ENCODE measurements around the gene ANKS3.

Gene ANKS3

DNA sequence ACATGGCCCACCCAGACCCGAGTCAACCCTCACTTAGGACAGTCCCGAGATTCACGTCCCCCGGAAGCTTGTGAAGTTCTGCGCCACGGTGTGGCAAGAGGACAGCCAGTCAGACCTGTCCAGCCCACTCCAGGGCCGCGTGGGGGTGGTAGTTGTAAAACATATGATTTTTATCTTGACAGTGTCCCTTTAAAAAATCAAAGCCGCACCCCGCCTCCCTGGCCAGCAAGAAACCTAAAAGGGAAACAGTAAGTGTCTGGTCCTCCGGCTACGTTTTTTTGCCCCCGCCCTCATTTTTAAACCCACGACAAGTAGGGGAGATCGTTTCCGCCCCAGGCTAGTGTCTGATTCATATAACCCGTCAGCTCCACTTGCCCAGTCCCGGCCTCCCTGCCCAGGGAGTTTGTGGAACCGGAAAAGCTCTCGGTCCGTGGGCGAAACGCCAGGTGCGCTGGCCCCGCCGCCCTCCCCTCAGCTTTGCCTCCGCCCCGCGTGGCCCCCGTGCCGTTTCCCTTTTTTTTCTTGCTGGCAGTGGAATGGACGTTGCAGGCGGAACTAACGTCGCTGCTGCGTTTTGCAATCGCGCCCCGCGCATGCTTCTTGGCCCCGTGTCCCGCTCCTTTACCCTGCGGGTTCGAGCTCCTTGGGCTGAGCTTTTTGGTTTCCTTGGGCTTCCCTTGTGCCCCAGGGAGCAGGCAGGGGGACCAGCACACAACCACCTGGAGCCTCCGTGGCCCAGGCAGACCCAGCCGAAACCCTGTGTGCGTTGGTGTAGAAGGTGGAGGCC, 54.0 kb downstream of the ANKS3 start:
- peak; percentile 97 for DNase-seq (ENCODE audit: low read depth)
- no peak for TF ChIP-seq CTCF (IDR thresholded peaks at IDR 0.05; ENCODE audit: insufficient read depth, low read depth, low read length, missing control alignments)
- peak overlapping the region; percentile 37 for H3K4me3 ChIP-seq (ENCODE audit: low read length)

GRCh38 chr16:4679156-4679849, 54.8 kb downstream of the ANKS3 start:
- no peak overlapping the region for H3K4me3 ChIP-seq (ENCODE audit: low read length)
- TF ChIP-seq CTCF (IDR thresholded peaks at IDR 0.05; ENCODE audit: insufficient read depth, low read depth, low read length, missing control alignments), result no peak
- DNase-seq (ENCODE audit: low read depth), result no peak

DNA sequence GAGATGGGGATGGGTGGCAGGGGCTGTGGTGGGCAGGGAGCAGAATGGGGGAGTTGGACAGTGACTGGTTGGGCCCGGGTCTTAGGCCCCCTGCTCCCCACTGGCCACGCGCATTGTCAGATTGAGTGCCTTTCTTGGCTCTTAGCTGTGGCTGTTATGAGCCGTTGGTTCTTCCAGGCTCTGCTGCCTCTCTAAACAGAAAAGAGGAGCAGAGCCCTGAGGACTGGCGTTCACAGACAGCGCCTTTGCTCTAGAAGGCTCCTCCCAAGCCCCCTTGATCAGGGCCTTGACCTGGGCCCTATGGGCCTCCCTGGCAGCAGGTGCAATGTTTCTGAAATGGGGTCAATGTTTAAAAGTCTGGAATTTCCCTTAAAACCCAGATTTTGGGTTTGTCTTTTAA, 55.5 kb downstream of the ANKS3 start:
- H3K4me3 ChIP-seq (ENCODE audit: low read length), result no peak overlapping the region
- DNase-seq (ENCODE audit: low read depth), result no peak
- TF ChIP-seq CTCF (IDR thresholded peaks at IDR 0.05; ENCODE audit: insufficient read depth, low read depth, low read length, missing control alignments), result no peak

DNA sequence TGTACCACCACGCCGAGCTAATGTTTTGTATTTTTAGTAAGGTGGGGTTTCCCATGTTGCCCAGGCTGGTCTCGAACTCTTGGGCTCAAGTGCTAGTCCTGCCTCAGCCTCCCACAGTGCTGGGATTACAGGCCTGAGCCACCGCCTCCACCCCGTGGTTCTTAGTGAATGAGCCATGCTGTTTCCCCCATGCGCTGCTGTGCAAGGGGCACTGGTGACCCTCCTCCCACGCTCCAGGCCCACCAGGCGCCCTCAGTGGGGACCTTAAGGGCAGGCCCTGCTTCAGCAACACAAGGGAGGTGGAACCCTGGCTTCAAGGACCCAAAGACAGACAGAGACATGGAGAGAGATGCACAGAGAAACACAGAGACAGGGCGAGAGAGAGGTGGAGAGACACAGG, 56.1 kb downstream of the ANKS3 start:
- TF ChIP-seq CTCF (IDR thresholded peaks at IDR 0.05; ENCODE audit: insufficient read depth, low read depth, low read length, missing control alignments), result no peak
- no peak for DNase-seq (ENCODE audit: low read depth)
- no peak overlapping the region for H3K4me3 ChIP-seq (ENCODE audit: low read length)

- TF ChIP-seq CTCF (IDR thresholded peaks at IDR 0.05; ENCODE audit: insufficient read depth, low read depth, low read length, missing control alignments), result no peak
- H3K4me3 ChIP-seq (ENCODE audit: low read length), result no peak overlapping the region
- no peak for DNase-seq (ENCODE audit: low read depth)
These were observed 56.7 kb downstream of the ANKS3 start for GRCh38 chr16:4677390-4677789.

DNA sequence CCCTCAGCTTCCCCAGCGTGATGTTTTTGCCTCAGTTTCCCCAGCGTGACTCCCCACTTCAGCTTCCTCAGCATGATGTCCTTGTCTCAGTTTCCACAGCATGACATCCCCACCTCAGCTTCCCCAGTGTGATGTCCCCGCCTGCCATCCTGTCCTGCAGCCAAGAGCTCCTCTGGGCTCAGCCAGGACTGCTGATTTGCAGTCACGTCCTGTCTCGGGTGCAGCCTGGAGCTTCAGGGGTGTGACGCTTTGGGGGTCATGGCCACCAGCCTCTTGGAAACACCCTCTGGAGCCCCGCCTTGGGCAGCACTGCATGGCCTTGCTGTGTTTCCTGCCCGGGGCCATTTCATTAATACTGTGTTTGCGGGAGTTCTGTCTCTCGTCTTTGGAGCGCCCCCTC, 57.2 kb downstream of the ANKS3 start:
- no peak for DNase-seq (ENCODE audit: low read depth)
- H3K4me3 ChIP-seq (ENCODE audit: low read length), result no peak overlapping the region
- TF ChIP-seq CTCF (IDR thresholded peaks at IDR 0.05; ENCODE audit: insufficient read depth, low read depth, low read length, missing control alignments), result no peak
